NCI-H1105 (cell line): ENCODE results near the gene ZNF84.
A peak's percentile ranks its signal among the peaks of the same experiment; 100 is the strongest.

Source experiments
- DNase-seq: peaks from one replicate; lab custom pipeline; 2025; lab: John Stamatoyannopoulos, UW

Gene ZNF84

GRCh38 chr12:133037207-133038005 is at the start of gene ZNF84:
TSS of gene ZNF84 (plus strand) at chr12:133037509. CDS start at chr12:133041468, 3,959 bp downstream.
- DNase-seq: peak; percentile 98

GRCh38 chr12:132998741-132999140 is 38.6 kb upstream of the ZNF84 start:
- DNase-seq: no peak

GRCh38 chr12:133010657-133011297 is 26.5 kb upstream of the ZNF84 start:
- DNase-seq: no peak

- DNase-seq: no peak
Observed at GRCh38 chr12:133023566-133023965, 13.7 kb upstream of the ZNF84 start.

GRCh38 chr12:133026996-133027395 is 10.3 kb upstream of the ZNF84 start:
- DNase-seq: no peak

GRCh38 chr12:133038118-133038709 is 905 bp downstream of the ZNF84 start:
- DNase-seq: no peak

GRCh38 chr12:133046698-133047097 is 9.4 kb downstream of the ZNF84 start:
- no peak for DNase-seq

- no peak for DNase-seq
Observed at GRCh38 chr12:133057446-133057845, 20.1 kb downstream of the ZNF84 start.

- no peak for DNase-seq
Observed at GRCh38 chr12:133058203-133059113, 21.1 kb downstream of the ZNF84 start.

GRCh38 chr12:133061954-133062353 is 24.6 kb downstream of the ZNF84 start:
- no peak for DNase-seq

- DNase-seq: no peak
Observed at GRCh38 chr12:133063556-133063955, 26.2 kb downstream of the ZNF84 start.

GRCh38 chr12:133073836-133074235 is 36.5 kb downstream of the ZNF84 start:
- no peak for DNase-seq

- DNase-seq: peak; percentile 98
Observed at GRCh38 chr12:133080026-133080367, 42.7 kb downstream of the ZNF84 start.

- peak; percentile 97 for DNase-seq
Observed at GRCh38 chr12:133080368-133081158, 43.3 kb downstream of the ZNF84 start, which contains the start of gene ZNF140. TSS of gene ZNF140 (plus strand) at chr12:133080923. CDS start at chr12:133081321, 398 bp downstream.

- no peak for DNase-seq
Observed at GRCh38 chr12:133081159-133081780, 44.0 kb downstream of the ZNF84 start.

GRCh38 chr12:133083345-133083744 is 46.0 kb downstream of the ZNF84 start:
- no peak for DNase-seq

- no peak for DNase-seq
Observed at GRCh38 chr12:133105620-133106019, 68.3 kb downstream of the ZNF84 start.

- DNase-seq: no peak
Observed at GRCh38 chr12:133106253-133106652, 68.9 kb downstream of the ZNF84 start.

GRCh38 chr12:133107121-133107520 is 69.8 kb downstream of the ZNF84 start:
- DNase-seq: no peak

- no peak for DNase-seq
Observed at GRCh38 chr12:133108150-133108549, 70.8 kb downstream of the ZNF84 start.
